Measurements from ENCODE around the gene SAPCD2. TPM values are rescaled to one million over a fixed set of nuclear protein-coding genes. Genes with fewer than 3 reads are reported as not detected.
"Not testable (repeated sequence)": the region's sequence is repeated elsewhere in the genome, so short reads cannot be mapped to it uniquely, and the experiment has no call there.

SAPCD2 gene, protein sequence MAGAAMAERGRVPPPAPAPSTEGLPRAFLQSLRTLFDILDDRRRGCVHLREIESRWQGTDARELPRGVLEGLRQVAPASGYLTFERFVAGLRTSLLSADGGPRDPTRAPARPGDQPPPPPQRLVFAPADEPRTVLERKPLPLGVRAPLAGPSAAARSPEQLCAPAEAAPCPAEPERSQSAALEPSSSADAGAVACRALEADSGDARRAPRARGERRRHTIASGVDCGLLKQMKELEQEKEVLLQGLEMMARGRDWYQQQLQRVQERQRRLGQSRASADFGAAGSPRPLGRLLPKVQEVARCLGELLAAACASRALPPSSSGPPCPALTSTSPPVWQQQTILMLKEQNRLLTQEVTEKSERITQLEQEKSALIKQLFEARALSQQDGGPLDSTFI
- 1 to 10 TPM in 2 of 4 donors, under 1 TPM in 1, not detected in 1; 0.15 to 5.9 (median 1.0) TPM for total RNA-seq

- peak; percentile 66 for DNase-seq
- H3K4me1 ChIP-seq = peaks cover 0 to 15% of the 10 kb centered on the region in 2 donors
- intact Hi-C loops (cut with DNase I; ENCODE audit: low total_unique reads) = no loop called here
- no peaks in the 10 kb centered on the region for H3K36me3 ChIP-seq
- peaks cover 0 to 10% of the 10 kb centered on the region in 2 donors for H3K27me3 ChIP-seq
- H3K27ac ChIP-seq = no peak within 1 kb of the TSS
- peak in 1 of 2 donors; percentile 16 for TF ChIP-seq POLR2A (IDR thresholded peaks at IDR 0.05)
- TF ChIP-seq, protein P1, sequence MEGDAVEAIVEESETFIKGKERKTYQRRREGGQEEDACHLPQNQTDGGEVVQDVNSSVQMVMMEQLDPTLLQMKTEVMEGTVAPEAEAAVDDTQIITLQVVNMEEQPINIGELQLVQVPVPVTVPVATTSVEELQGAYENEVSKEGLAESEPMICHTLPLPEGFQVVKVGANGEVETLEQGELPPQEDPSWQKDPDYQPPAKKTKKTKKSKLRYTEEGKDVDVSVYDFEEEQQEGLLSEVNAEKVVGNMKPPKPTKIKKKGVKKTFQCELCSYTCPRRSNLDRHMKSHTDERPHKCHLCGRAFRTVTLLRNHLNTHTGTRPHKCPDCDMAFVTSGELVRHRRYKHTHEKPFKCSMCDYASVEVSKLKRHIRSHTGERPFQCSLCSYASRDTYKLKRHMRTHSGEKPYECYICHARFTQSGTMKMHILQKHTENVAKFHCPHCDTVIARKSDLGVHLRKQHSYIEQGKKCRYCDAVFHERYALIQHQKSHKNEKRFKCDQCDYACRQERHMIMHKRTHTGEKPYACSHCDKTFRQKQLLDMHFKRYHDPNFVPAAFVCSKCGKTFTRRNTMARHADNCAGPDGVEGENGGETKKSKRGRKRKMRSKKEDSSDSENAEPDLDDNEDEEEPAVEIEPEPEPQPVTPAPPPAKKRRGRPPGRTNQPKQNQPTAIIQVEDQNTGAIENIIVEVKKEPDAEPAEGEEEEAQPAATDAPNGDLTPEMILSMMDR (IDR thresholded peaks at IDR 0.05) = no peak
- peak within 1 kb of the TSS; percentile 7 to 21 for H3K4me3 ChIP-seq
- H3K9me3 ChIP-seq = no peaks in the 10 kb centered on the region
These were observed at the start of gene SAPCD2 for GRCh38 chr9:137070201-137070905. TSS of gene SAPCD2 (minus strand) at chr9:137070557. CDS start at chr9:137070460, 97 bp downstream.

- H3K36me3 ChIP-seq, H3K9me3 ChIP-seq, H3K4me1 ChIP-seq, DNase-seq, H3K4me3 ChIP-seq, H3K27ac ChIP-seq, H3K27me3 ChIP-seq: not testable (repeated sequence)
- intact Hi-C loops (cut with DNase I; ENCODE audit: low total_unique reads) = loop anchor here (10.0 kb wide), 1 partner anchor 107 kb away; the partner anchor contains the start of genes CYSRT1, RNF208 and RNF224
These were observed 47.8 kb upstream of the SAPCD2 start for GRCh38 chr9:137118092-137118603.

DNA sequence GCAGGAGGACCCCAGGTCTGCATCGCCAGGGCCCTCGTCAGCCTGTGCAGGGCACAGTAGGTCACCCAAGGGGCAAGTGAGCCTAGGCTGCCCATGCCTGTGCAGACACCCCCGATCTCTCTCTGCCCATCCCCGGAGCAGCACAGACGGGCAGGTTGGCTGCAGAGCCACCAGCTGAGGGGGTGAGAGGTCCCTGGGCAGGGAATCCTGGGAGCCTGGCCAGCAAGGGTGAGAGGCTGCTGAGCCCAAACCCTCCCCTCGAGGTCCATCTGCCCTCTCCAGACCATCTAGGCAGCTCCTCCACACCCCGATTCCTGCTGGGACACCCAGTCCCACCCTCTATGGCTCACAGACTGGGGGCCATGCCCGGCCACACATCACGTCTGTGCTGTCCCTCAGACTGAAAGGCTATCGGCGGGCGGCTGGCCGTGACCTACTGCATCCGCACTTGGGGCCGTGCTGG, 46.9 kb upstream of the SAPCD2 start:
- Histone ChIP-seq H3K27me3 (no peaks in the 10 kb centered on the region), H3K36me3 (no peaks in the 10 kb centered on the region), H3K27ac (no peak overlapping the region), H3K4me3 (no peak overlapping the region), H3K9me3 (no peaks in the 10 kb centered on the region), H3K4me1 (peaks cover 0 to 6% of the 10 kb centered on the region in 2 donors)
- no peak for DNase-seq
- TF ChIP-seq, protein P1 (IDR thresholded peaks at IDR 0.05) = no peak
- no peak for TF ChIP-seq POLR2A (IDR thresholded peaks at IDR 0.05)
- intact Hi-C loops (cut with DNase I; ENCODE audit: low total_unique reads) = loop anchor here (10.0 kb wide), 1 partner anchor 108 kb away; the partner anchor contains the start of genes CYSRT1, RNF208 and RNF224

GRCh38 chr9:137116728-137117127, 46.4 kb upstream of the SAPCD2 start:
- intact Hi-C loops (cut with DNase I; ENCODE audit: low total_unique reads) = loop anchor here (10.0 kb wide), 1 partner anchor 108 kb away; the partner anchor contains the start of genes CYSRT1, RNF208 and RNF224
- no peaks in the 10 kb centered on the region for H3K36me3 ChIP-seq
- no peak overlapping the region for H3K4me3 ChIP-seq
- TF ChIP-seq POLR2A (IDR thresholded peaks at IDR 0.05) = no peak
- TF ChIP-seq, protein P1 (IDR thresholded peaks at IDR 0.05) = no peak
- peaks cover 0 to 6% of the 10 kb centered on the region in 2 donors for H3K4me1 ChIP-seq
- H3K27me3 ChIP-seq = no peaks in the 10 kb centered on the region
- no peak overlapping the region for H3K27ac ChIP-seq
- H3K9me3 ChIP-seq = no peaks in the 10 kb centered on the region
- DNase-seq = no peak

DNA sequence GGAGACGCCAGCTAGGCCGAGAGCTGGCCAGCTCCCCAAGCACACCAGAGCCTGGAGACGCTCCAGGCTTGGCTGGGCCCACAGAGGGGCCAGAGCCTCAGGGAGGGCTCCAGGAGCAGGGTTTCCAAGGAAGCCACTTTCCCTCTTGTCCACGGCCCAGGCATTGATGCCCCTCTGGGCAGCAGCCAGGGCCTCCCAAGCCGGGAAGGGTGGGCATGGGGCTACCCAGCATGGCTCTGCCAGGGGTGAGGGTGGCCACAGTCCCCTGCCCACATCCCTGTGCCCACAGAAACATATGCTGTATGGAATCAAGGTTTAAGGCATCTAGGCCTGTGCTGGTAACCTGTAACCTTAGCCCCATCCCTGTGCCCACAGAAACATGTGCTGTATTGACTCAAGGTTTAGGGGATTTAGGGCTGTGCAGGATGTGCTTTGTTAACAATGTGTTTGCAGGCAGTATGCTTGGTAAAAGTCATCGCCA, 45.7 kb upstream of the SAPCD2 start:
- H3K9me3 ChIP-seq = no peaks in the 10 kb centered on the region
- H3K27me3 ChIP-seq = no peaks in the 10 kb centered on the region
- no peak overlapping the region for H3K27ac ChIP-seq
- TF ChIP-seq, protein P1 (IDR thresholded peaks at IDR 0.05) = no peak
- TF ChIP-seq POLR2A (IDR thresholded peaks at IDR 0.05) = no peak
- H3K4me1 ChIP-seq = peaks cover 0 to 6% of the 10 kb centered on the region in 2 donors
- no peak overlapping the region for H3K4me3 ChIP-seq
- intact Hi-C loops (cut with DNase I; ENCODE audit: low total_unique reads) = loop anchor here (10.0 kb wide), 1 partner anchor 109 kb away; the partner anchor contains the start of genes CYSRT1, RNF208 and RNF224
- DNase-seq = no peak
- H3K36me3 ChIP-seq = no peaks in the 10 kb centered on the region

All from uterus (tissue), 4 donors.